ENCODE data around the gene RPS6KA3. TPM values are rescaled to one million over a fixed set of nuclear protein-coding genes. Genes with fewer than 3 reads are reported as not detected.

The RPS6KA3 gene
- total and polyA plus RNA-seq, 2 of the 8 experiments (the other 6 are each of a cell fraction or from before 2014, with no cell fraction given) = 7.1 to 13.0 TPM

DNA sequence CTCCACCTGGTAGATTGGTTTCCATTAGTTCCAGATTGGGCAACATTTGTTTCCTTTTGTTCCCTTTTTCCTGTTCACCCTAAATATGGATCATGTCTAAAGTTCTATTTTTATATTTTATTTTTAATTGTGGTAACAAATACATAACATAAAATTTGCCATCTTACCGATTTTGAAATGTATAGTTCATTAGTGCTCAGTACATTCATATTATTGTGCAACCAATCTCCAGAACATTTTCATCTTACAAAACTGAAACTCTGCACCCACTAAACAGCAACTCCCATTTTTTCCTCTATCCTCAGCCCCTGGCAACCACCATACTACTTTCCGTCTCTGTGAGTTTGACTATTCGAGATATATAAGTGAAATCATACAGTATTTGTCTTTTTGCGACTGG lies 14.2 kb upstream of the RPS6KA3 start (continued):
- TF ChIP-seq CBX8 (IDR thresholded peaks at IDR 0.05; ENCODE audit: borderline replicate concordance, low read depth, low read length) (no peak), SIRT6 (IDR thresholded peaks at IDR 0.05; ENCODE audit: low read length) (no peak), KDM5A (IDR thresholded peaks at IDR 0.05; ENCODE audit: low read length) (no peak), SRF (IDR thresholded peaks at IDR 0.05; ENCODE audit: low read depth, low read length) (no peak), CEBPB (IDR thresholded peaks at IDR 0.05; ENCODE audit: low read depth, low read length) (no peak), RNF2 (IDR thresholded peaks at IDR 0.05; ENCODE audit: borderline replicate concordance, low read depth, low read length, missing control alignments, poor library complexity, severe bottlenecking) (no peak), NRF1 (IDR thresholded peaks at IDR 0.05; ENCODE audit: low read depth, low read length) (no peak), MAFK (IDR thresholded peaks at IDR 0.05; ENCODE audit: low read depth, low read length) (no peak)
